Thoracic aorta endothelial cell (primary cell): ENCODE data around the gene TNS2. TPM values are rescaled to one million over a fixed set of nuclear protein-coding genes. Genes with fewer than 3 reads are reported as not detected.

Experiments used
- small RNA-seq: library from RNA; depleted of rRNA; stranded (forward); fragments of <200 nt; gene quantifications from one replicate; pipeline ENCODE3, GENCODE V24; 2012
- total RNA-seq: library from RNA; depleted of rRNA; stranded (reverse); fragments of >200 nt; gene quantifications from 2 replicates; pipeline ENCODE4 v1.2.3, GENCODE V29; 2012

The TNS2 gene
- 37.1 and 53.6 TPM in 2 replicates for total RNA-seq

GRCh38 chr12:53049571-53050318, at the start of gene TNS2:
TNS2 (plus strand) TSS chr12:53050065; CDS start chr12:53050186, 121 bp downstream.

GRCh38 chr12:53005986-53006809, 43.7 kb upstream of the TNS2 start, which contains the start of gene EIF4B:
EIF4B (plus strand) TSS chr12:53006456; CDS start chr12:53006484, 28 bp downstream.

GRCh38 chr12:53079226-53080117, 29.6 kb downstream of the TNS2 start, which contains the start of gene SPRYD3:
SPRYD3 (minus strand) TSS chr12:53079390; CDS start chr12:53079333, 57 bp downstream.

GRCh38 chr12:53097564-53098353, 47.9 kb downstream of the TNS2 start, which contains the start of gene IGFBP6:
IGFBP6 (plus strand) TSS chr12:53097667; CDS start chr12:53097718, 51 bp downstream.

GRCh38 chr12:53102883-53103807, 53.3 kb downstream of the TNS2 start, which contains the start of gene SOAT2:
SOAT2 (plus strand) TSS chr12:53103486; CDS start chr12:53103578, 92 bp downstream.

Small RNA genes lying within 50 kb of the gene (small RNA-seq; reads per million reads assigned to genes)
- not detected for gene MIR6757

Other genes starting within 250 kb of the TNS2 start
- gene KRT4, start 235.9 kb upstream of the TNS2 start, total RNA-seq, result not detected in 2 replicates
- gene KRT79, start 215.8 kb upstream of the TNS2 start, total RNA-seq, result not detected in 2 replicates
- not detected in 2 replicates for gene KRT78, start 201.1 kb upstream of the TNS2 start, total RNA-seq
- gene KRT8, start 145.0 kb upstream of the TNS2 start, total RNA-seq, result 6.3 and 7.8 TPM in 2 replicates
- gene KRT18, start 100.9 kb upstream of the TNS2 start, total RNA-seq, result 206 and 261 TPM in 2 replicates
- gene EIF4B, start 43.6 kb upstream of the TNS2 start, total RNA-seq, result 1,071 and 1,152 TPM in 2 replicates
- gene SPRYD3, start 29.3 kb downstream of the TNS2 start, total RNA-seq, result 20.7 and 21.0 TPM in 2 replicates
- 12.2 and 15.7 TPM in 2 replicates for gene IGFBP6, start 47.6 kb downstream of the TNS2 start, total RNA-seq
- not detected in 2 replicates for gene SOAT2, start 53.4 kb downstream of the TNS2 start, total RNA-seq
- 11.7 and 15.9 TPM in 2 replicates for gene ZNF740, start 130.7 kb downstream of the TNS2 start, total RNA-seq
- 6.0 and 9.0 TPM in 2 replicates for gene CSAD, start 130.9 kb downstream of the TNS2 start, total RNA-seq
- not detected in 2 replicates for gene ITGB7, start 157.2 kb downstream of the TNS2 start, total RNA-seq
- gene RARG, start 182.1 kb downstream of the TNS2 start, total RNA-seq, result 4.9 and 8.3 TPM in 2 replicates
- 14.6 and 29.3 TPM in 2 replicates for gene ESPL1, start 218.2 kb downstream of the TNS2 start, total RNA-seq
- 237 and 315 TPM in 2 replicates for gene PFDN5, start 245.5 kb downstream of the TNS2 start, total RNA-seq
- gene MYG1, start 249.6 kb downstream of the TNS2 start, total RNA-seq, result 32.7 and 38.2 TPM in 2 replicates